Stomach (tissue), 9 donors: ENCODE measurements around the gene KLHDC3. TPM values are rescaled to one million over a fixed set of nuclear protein-coding genes. Genes with fewer than 3 reads are reported as not detected.

ENCODE experiments used
- DNase-seq, 2 donors: peaks; one replicate each; pipeline versions ENCODE4 v3.0.0 to v3.0.0-alpha.2; 2013 to 2019
- H3K27ac ChIP-seq, 5 donors: fragments of 200-600 bp in 4 of 5; sonication (generic) in 4 of 5; one replicate each; pipeline ENCODE4 v1.5.1; 2013 to 2019; ENCODE audit warnings: mild to moderate bottlenecking in 1 of 5, moderate library complexity in 1 of 5
- H3K27me3 ChIP-seq, 3 donors: fragments of 200-600 bp; sonication (generic); one replicate each; pipeline ENCODE4 v1.5.1; 2017 to 2019; ENCODE audit warnings: mixed run types in 1 of 3
- H3K36me3 ChIP-seq, 4 donors: fragments of 200-600 bp; sonication (generic); 1 replicate in 3 of 4; 2 replicates in 1 of 4; pipeline ENCODE4 v1.5.1; 2016 to 2019
- H3K4me1 ChIP-seq, 4 donors: fragments of 200-600 bp; sonication (generic); one replicate each; pipeline ENCODE4 v1.5.1; 2016 to 2019
- H3K4me3 ChIP-seq, 4 donors: fragments of 200-600 bp; sonication (generic) in 3 of 4; one replicate each; pipeline ENCODE4 v1.5.1; 2016 to 2019; ENCODE audit warnings: mild to moderate bottlenecking in 1 of 4
- H3K9me3 ChIP-seq, 4 donors: fragments of 200-600 bp; sonication (generic); one replicate each; pipeline ENCODE4 v1.5.1; 2016 to 2019
- CTCF ChIP-seq, 7 experiments: fragments of 450-650 bp in 4 of 7; fragments of 200-600 bp in 3 of 7; sonication (generic) in 3 of 7; IDR thresholded peaks; one replicate each; pipeline ENCODE4 v1.5.1; 2016 to 2019; ENCODE audit warnings: antibody characterized with exemption in 7 of 7, control low read depth in 2 of 7, mild to moderate bottlenecking in 1 of 7
- EP300 ChIP-seq: sonication (generic); formaldehyde crosslinking; IDR thresholded peaks from one replicate; pipeline ENCODE4 v1.6.1; 2017; ENCODE audit warnings: antibody characterized with exemption
- POLR2A ChIP-seq, 4 donors: fragments of 450-650 bp; IDR thresholded peaks; one replicate each; pipeline ENCODE4 v1.6.1; 2016; ENCODE audit warnings: antibody characterized with exemption in 4 of 4, control low read depth in 2 of 4, mild to moderate bottlenecking in 1 of 4, moderate library complexity in 1 of 4
- POLR2AphosphoS5 ChIP-seq, 3 donors: sonication (generic); formaldehyde crosslinking; IDR thresholded peaks; one replicate each; pipeline ENCODE4 v1.6.1; 2016; ENCODE audit warnings: antibody characterized with exemption in 3 of 3
- WGBS, 5 donors: extraction: QIAGEN DNeasy Blood & Tissue Kit in 3 of 5; methylation state at CpG; one replicate each; pipeline versions ENCODE4 v1.1.5 to v1.1.7; 2013 to 2018; 5-methylcytosine and 5-hydroxymethylcytosine counted together
- intact Hi-C: fragments of 100-400 bp; cut with DNase I; formaldehyde crosslinking; loops from one replicate; pipeline ENCODE4 v1.15.1; 2023; ENCODE audit warnings: low total_unique reads
- polyA plus RNA-seq, 3 donors: library from polyadenylated mRNA; stranded (reverse); fragments of 200-250 nt; gene quantifications; one replicate each; pipeline ENCODE4 v1.2.3, GENCODE V29; 2013
- total RNA-seq, 5 donors: library from RNA; depleted of rRNA; stranded (reverse); fragments of >200 nt; gene quantifications; one replicate each; pipeline versions ENCODE4 v1.1.0 to v1.2.3, GENCODE V29; 2014 to 2016
- donor health status: healthy with polysubstance abuse.
- donor health status: Bipolar disorder and iron deficiency.
- donor health status: healthy.

The KLHDC3 gene
- total and polyA plus RNA-seq, 8 donors: 40.0 to 88.5 (median 67.4) TPM

DNA sequence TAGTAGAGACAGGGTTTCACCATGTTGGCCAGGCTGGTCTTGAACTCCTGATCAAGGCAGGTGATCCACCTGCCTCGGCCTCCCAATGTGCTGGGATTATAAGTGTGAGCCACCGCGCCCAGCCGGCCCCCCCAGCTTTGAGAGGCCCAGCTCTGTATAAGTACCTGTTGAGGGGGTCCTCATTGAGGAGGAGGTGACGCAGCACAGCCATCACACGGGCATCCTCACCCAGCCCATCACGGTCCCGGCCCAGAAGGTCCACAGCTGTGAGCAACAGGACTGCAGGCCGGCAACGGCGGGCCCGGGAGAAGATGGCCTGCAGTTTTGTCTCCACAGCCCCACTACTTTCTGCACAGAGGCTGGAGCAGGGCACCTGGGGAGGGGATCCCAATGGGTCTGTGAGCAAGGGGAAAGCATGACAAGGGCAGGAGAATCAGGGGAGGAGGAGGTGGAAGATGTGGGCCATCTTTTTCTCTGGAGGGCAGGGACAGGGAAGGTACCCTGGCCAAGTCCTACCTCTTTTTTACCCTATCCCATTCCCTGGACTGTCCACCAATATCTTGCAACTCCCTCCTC, 45.8 kb upstream of the KLHDC3 start:
- 96 to 100% (median 97%) methylated on average over 2 to 12 of the region's 12 CpGs for WGBS, 5 donors
- intact Hi-C loops: no loop called here
- peaks cover 43 to 65% (median 65%) of the 10 kb centered on the region in 4 donors for H3K36me3 ChIP-seq

DNA sequence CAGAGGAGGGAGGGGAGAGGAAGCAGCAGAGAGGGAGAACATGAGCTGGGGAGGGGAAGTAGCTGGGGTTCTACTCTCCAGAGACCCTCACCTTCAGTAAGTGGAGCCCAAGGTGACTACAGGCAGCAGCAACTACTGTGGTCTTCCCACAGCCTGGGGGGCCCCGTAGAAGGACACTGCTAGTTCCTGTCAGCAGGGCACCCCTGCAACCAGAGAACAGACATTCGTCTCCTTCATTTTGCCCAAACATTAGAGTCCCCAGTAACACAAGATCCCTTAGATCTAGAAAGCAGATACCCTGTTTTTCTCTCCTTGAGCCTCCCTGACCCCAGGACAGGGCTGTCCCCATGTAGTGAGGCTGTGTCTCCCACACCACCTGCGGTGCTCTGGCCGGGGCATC, 45.3 kb upstream of the KLHDC3 start:
- H3K27me3 ChIP-seq: no peaks in the 10 kb centered on the region
- WGBS, 5 donors: 66 to 87% (median 75%) methylated on average over 4 of the region's 4 CpGs
- TF ChIP-seq POLR2AphosphoS5 (IDR thresholded peaks at IDR 0.05) (no peak), CTCF (IDR thresholded peaks at IDR 0.05) (no peak), EP300 (no peak), POLR2A (IDR thresholded peaks at IDR 0.05) (no peak)
- H3K9me3 ChIP-seq: no peaks in the 10 kb centered on the region
- no peak overlapping the region for H3K4me3 ChIP-seq
- intact Hi-C loops: no loop called here
- no peak for DNase-seq
- H3K27ac ChIP-seq: no peak overlapping the region
- peaks cover 0 to 11% (median 3%) of the 10 kb centered on the region in 4 donors for H3K4me1 ChIP-seq
- peaks cover 43 to 62% (median 61%) of the 10 kb centered on the region in 4 donors for H3K36me3 ChIP-seq

More for the DNA sequence above, 45.8 kb upstream of the KLHDC3 start:
- Histone ChIP-seq H3K9me3 (no peaks in the 10 kb centered on the region), H3K4me3 (no peak overlapping the region), H3K27ac (no peak overlapping the region), H3K27me3 (no peaks in the 10 kb centered on the region), H3K4me1 (peaks cover 0 to 17% (median 3%) of the 10 kb centered on the region in 4 donors)
- DNase-seq: no peak
- no peak for TF ChIP-seq POLR2AphosphoS5 (IDR thresholded peaks at IDR 0.05)
- TF ChIP-seq CTCF (IDR thresholded peaks at IDR 0.05): no peak
- no peak for TF ChIP-seq EP300
- TF ChIP-seq POLR2A (IDR thresholded peaks at IDR 0.05): no peak

- intact Hi-C loops: no loop called here
- H3K4me3 ChIP-seq: no peak overlapping the region
- 80 to 94% (median 94%) methylated on average over 2 of the region's 2 CpGs for WGBS, 5 donors
These were observed 44.6 kb upstream of the KLHDC3 start for GRCh38 chr6:42969431-42969830.

GRCh38 chr6:42969934-42970333, 44.1 kb upstream of the KLHDC3 start:
- Histone ChIP-seq H3K9me3 (no peaks in the 10 kb centered on the region), H3K27me3 (no peaks in the 10 kb centered on the region), H3K4me1 (peaks cover 0 to 7% (median 3%) of the 10 kb centered on the region in 4 donors), H3K36me3 (peaks cover 34 to 58% (median 54%) of the 10 kb centered on the region in 4 donors), H3K27ac (no peak overlapping the region), H3K4me3 (no peak overlapping the region)
- 93 to 98% (median 96%) methylated on average over 4 of the region's 4 CpGs for WGBS, 5 donors
- TF ChIP-seq POLR2A (IDR thresholded peaks at IDR 0.05) (no peak), POLR2AphosphoS5 (IDR thresholded peaks at IDR 0.05) (no peak), CTCF (IDR thresholded peaks at IDR 0.05) (no peak), EP300 (no peak)
- intact Hi-C loops: no loop called here
- no peak for DNase-seq

More at GRCh38 chr6:42969431-42969830, 44.6 kb upstream of the KLHDC3 start:
- H3K4me1 ChIP-seq: peaks cover 0 to 6% (median 3%) of the 10 kb centered on the region in 4 donors
- no peaks in the 10 kb centered on the region for H3K9me3 ChIP-seq
- H3K27ac ChIP-seq: no peak overlapping the region
- no peak for DNase-seq
- peaks cover 39 to 60% (median 58%) of the 10 kb centered on the region in 4 donors for H3K36me3 ChIP-seq
- H3K27me3 ChIP-seq: no peaks in the 10 kb centered on the region
- no peak for TF ChIP-seq EP300
- TF ChIP-seq POLR2A (IDR thresholded peaks at IDR 0.05): no peak
- TF ChIP-seq CTCF (IDR thresholded peaks at IDR 0.05): no peak
